RWPE2 (cell line): ENCODE data around the gene IQCH.

Experiments used
- ATAC-seq: fragments of 200-7000 bp; cut with Tn5 transposase; 3 replicates; pipeline ENCODE4 v1.9.1; 2021; ENCODE audit warnings: low read depth
- DNase-seq: peaks from one replicate; pipeline ENCODE4 v3.0.0-alpha.2; 2020; ENCODE audit warnings: low spot score
- H3K27ac ChIP-seq: fragments of 450-650 bp; 2 replicates; pipeline ENCODE4 v1.5.1; 2017; ENCODE audit warnings: mild to moderate bottlenecking; ENCODE audit not compliant: poor library complexity, severe bottlenecking
- H3K27me3 ChIP-seq: fragments of 250-450 bp; sonication (Bioruptor Pico); 2 replicates; pipeline ENCODE4 v1.5.1; 2021; ENCODE audit warnings: mild to moderate bottlenecking, moderate library complexity; ENCODE audit not compliant: insufficient read depth, poor library complexity, severe bottlenecking
- H3K36me3 ChIP-seq: fragments of 250-450 bp; sonication (Bioruptor Pico); 2 replicates; pipeline ENCODE4 v1.5.1; 2020; ENCODE audit warnings: low read depth, mild to moderate bottlenecking, moderate library complexity
- H3K4me1 ChIP-seq: fragments of 250-450 bp; sonication (Bioruptor Pico); 2 replicates; pipeline ENCODE4 v1.5.1; 2021; ENCODE audit warnings: mild to moderate bottlenecking, moderate library complexity; ENCODE audit not compliant: insufficient read depth, poor library complexity, severe bottlenecking
- H3K4me3 ChIP-seq: fragments of 250-450 bp; sonication (Bioruptor Pico); 2 replicates; pipeline ENCODE4 v1.5.1; 2021; ENCODE audit warnings: mild to moderate bottlenecking, moderate library complexity; ENCODE audit not compliant: severe bottlenecking
- H3K9me3 ChIP-seq: fragments of 250-450 bp; sonication (Bioruptor Pico); 2 replicates; pipeline ENCODE4 v1.5.1; 2021; ENCODE audit warnings: mild to moderate bottlenecking, moderate library complexity; ENCODE audit not compliant: severe bottlenecking
- TF ChIP-seq, protein P1 (sequence below): fragments of 450-650 bp; IDR thresholded peaks from one replicate; pipeline ENCODE4 v1.5.1; 2017; ENCODE audit warnings: mild to moderate bottlenecking, moderate library complexity; ENCODE audit not compliant: poor library complexity, severe bottlenecking

The IQCH gene

DNA sequence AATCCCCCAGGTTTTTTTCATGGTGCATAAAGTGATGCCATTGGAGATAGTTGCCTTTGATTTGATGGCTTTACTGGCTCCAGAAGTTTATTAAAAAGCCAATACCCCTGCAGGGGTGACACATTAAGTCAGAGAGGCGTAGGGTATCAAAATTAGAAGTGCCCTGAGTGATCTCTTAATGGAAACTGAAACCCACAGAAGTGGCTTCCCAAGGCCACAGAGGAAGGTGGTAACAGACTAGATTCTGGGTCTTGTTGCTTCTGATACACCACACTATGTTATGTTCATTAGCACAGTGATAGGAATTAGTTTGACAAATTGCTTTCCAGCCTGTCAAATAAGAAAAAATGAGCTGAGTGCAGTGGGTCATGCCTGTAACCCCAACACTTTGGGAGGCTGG is 112.3 kb downstream of the IQCH start:
- H3K27ac ChIP-seq: no peak overlapping the region
- H3K4me3 ChIP-seq: no peak overlapping the region
- no peaks in the 10 kb centered on the region for H3K27me3 ChIP-seq
- no peak for ATAC-seq
- TF ChIP-seq, protein P1, sequence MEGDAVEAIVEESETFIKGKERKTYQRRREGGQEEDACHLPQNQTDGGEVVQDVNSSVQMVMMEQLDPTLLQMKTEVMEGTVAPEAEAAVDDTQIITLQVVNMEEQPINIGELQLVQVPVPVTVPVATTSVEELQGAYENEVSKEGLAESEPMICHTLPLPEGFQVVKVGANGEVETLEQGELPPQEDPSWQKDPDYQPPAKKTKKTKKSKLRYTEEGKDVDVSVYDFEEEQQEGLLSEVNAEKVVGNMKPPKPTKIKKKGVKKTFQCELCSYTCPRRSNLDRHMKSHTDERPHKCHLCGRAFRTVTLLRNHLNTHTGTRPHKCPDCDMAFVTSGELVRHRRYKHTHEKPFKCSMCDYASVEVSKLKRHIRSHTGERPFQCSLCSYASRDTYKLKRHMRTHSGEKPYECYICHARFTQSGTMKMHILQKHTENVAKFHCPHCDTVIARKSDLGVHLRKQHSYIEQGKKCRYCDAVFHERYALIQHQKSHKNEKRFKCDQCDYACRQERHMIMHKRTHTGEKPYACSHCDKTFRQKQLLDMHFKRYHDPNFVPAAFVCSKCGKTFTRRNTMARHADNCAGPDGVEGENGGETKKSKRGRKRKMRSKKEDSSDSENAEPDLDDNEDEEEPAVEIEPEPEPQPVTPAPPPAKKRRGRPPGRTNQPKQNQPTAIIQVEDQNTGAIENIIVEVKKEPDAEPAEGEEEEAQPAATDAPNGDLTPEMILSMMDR: no peak
- H3K9me3 ChIP-seq: no peaks in the 10 kb centered on the region
- DNase-seq: no peak
- H3K36me3 ChIP-seq: no peaks in the 10 kb centered on the region
- no peaks in the 10 kb centered on the region for H3K4me1 ChIP-seq

DNA sequence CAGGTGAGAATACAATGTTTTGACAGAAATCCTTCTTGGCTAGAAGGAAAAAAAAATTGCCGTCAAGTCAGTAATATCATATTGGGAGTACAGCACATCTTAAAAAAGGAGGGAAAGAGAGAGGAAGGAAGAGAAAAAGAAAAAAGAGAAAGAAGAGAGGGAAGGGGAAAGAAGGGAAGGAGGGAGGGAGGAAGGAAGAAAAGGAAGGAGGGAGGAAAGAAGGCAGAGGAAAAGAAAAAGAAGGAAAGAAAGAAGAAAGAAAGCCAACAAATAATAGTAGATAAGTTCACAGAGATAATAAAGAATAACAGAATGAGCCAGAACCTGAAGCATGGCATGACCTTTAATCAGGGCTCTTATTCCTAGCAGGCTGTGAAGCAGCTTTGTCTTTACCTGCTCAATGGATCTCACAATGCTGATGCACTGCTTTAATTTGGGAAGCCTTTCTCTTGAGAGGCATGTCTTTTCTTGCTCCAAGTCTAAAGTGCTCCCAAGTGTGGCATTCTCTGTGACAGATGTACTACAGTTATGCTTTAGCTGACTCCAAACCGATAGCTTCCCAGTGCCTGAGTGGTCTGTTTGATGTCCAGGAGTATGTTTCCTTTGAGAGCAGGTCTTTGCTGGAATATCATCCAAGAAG is 114.9 kb downstream of the IQCH start:
- Histone ChIP-seq H3K36me3 (no peaks in the 10 kb centered on the region), H3K4me1 (no peaks in the 10 kb centered on the region), H3K9me3 (no peaks in the 10 kb centered on the region), H3K27ac (no peak overlapping the region), H3K27me3 (no peaks in the 10 kb centered on the region), H3K4me3 (no peak overlapping the region)
- DNase-seq: no peak
- TF ChIP-seq, protein P1: no peak
- ATAC-seq: no peak

DNA sequence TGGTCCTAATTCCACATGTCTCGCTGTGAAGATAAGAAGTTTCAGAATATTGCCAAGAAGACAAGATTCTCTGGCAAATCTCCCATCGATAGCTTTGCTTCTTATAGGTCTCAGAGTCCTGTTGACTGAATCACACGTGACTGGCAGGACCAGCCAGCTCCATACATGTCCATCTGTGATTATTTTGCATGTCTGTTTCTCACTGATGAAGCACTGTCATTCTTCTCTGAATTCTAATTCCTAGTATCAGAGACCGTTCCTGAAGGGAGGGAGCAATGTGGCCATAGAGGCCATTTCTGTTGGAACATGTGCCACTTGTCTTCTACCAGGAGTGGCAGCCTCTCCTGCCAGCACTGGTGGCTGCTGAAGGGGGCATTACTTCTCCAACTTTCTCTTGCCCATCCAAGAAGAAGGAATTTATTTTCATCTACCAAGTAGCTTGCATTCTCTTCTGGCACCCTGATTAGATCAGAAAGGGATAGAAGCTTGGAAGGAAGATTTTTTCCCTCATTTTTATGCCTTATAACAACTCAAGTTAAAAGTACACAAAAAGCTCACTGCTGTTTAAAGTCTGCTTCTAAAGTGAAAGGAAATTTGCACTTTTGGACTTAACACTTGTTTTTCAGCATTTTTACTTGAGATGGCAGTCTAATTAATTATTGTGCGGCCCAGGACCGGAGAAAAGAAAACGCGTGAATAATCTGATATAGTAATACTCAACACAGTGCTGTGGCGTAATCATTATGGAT is 115.8 kb downstream of the IQCH start:
- no peak overlapping the region for H3K4me3 ChIP-seq
- TF ChIP-seq, protein P1: no peak
- H3K9me3 ChIP-seq: no peaks in the 10 kb centered on the region
- H3K36me3 ChIP-seq: no peaks in the 10 kb centered on the region
- DNase-seq (no peak), ATAC-seq (no peak)
- H3K27ac ChIP-seq: no peak overlapping the region
- no peaks in the 10 kb centered on the region for H3K4me1 ChIP-seq
- H3K27me3 ChIP-seq: no peaks in the 10 kb centered on the region

DNA sequence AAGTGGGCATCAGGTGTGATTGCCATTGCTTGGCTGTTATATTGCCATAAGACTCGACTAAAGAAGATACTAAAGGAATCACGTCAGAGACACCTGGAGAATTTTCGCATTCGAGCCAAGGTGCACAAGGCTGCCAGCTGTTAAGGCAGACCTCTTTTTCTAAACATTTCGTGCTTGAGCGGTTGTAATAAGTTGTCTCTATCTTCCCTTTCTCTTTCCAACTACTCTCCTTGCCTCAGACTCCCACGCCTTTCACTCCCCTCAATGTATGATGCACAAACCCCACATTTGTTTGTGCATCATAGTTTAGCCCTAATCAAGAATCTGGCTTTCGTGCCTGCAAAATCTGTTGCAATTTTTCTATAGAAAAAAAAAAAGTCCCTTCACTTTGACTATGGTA is 118.0 kb downstream of the IQCH start:
- Histone ChIP-seq H3K27ac (no peak overlapping the region), H3K36me3 (no peaks in the 10 kb centered on the region), H3K27me3 (no peaks in the 10 kb centered on the region), H3K9me3 (no peaks in the 10 kb centered on the region), H3K4me1 (no peaks in the 10 kb centered on the region), H3K4me3 (no peak overlapping the region)
- TF ChIP-seq, protein P1: no peak
- ATAC-seq: no peak
- no peak for DNase-seq

DNA sequence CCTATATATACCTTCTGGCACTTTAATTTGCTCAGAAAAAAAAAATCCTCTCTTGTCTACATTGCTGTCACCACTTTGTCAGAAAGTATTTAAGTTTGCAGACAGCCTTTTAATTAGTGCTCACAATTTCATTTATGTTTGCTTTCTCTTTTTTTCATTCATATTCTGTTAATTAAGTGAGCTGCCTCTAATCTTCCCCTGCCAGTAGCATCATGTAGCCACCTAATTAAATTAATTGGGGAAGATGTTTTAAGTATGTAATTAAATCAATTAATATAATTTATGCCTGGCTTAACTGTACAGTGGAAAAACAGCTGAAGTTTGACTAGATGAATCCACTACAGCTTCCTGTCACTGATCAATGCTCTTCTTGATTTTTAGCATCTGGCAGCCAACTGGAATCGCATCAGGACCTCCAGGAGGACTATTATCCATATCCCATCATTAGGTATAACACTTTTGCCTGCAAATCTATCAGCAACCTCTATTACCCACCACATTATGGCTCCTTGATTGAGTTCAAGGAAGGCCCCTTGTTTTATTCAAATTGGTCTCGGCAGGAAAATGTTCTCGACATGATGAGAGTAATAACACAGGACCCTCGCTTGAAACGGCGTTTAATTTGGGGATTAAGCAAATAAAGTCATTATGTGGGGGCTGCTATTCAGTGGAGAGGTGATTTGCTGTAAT is 118.5 kb downstream of the IQCH start:
- DNase-seq (no peak), ATAC-seq (no peak)
- no peaks in the 10 kb centered on the region for H3K27me3 ChIP-seq
- H3K4me3 ChIP-seq: no peak overlapping the region
- TF ChIP-seq, protein P1: no peak
- no peaks in the 10 kb centered on the region for H3K36me3 ChIP-seq
- no peaks in the 10 kb centered on the region for H3K4me1 ChIP-seq
- no peaks in the 10 kb centered on the region for H3K9me3 ChIP-seq
- no peak overlapping the region for H3K27ac ChIP-seq
